GM21360 (cell line): ENCODE results near the gene TTLL10.
"Not testable (repeated sequence)": the region's sequence is repeated elsewhere in the genome, so short reads cannot be mapped to it uniquely, and the experiment has no call there.

ENCODE experiments used
- ATAC-seq: cut with Tn5 transposase; IDR thresholded peaks from one replicate; pipeline ENCODE4 v1.9.1; 2021; ENCODE audit warnings: mild to moderate bottlenecking, moderate library complexity; ENCODE audit not compliant: unreplicated experiment

Gene TTLL10

DNA sequence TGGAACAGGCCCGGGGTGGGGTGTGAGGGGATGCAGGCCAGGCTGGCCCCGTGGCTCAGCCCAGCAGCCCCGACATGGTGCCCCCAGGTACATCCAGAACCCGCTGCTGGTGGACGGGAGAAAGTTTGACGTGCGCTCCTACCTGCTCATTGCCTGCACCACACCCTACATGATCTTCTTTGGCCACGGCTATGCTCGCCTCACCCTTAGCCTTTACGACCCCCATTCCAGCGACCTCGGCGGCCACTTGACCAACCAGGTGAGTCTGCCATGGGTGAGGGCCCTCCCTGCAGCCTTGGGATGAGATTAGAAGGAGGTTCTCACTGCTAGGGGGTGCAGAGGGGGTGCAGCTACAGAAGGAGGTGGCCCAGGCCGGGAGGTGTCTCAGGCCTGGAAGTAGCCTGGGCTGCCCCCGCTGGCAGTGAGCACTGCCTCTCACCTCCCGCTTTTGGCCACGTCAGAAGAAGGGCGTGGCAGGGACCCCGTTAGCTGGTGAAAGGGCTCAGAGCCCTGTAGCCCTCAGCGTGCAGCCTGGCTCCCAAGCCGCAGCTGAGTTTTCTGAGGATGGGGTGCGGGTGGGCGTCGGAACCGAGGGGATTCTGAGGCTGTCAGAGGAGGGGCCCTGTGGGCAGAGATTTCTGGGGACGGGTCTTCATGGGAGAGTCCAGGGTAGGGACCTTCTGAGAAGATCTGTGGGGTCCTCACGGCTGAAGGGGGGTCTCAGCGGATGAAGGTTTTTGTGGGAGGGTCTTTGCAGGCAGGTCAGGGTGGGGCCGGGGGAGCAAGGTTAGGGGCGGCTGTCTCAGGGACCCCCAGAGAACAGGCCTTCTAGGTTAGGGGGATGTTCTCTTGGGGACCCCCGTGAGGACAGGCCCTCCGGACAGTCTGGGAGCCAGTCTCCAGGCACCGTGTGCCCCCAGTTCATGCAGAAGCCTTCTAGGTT, 10.4 kb downstream of the TTLL10 start:
- ATAC-seq, result no peak

DNA sequence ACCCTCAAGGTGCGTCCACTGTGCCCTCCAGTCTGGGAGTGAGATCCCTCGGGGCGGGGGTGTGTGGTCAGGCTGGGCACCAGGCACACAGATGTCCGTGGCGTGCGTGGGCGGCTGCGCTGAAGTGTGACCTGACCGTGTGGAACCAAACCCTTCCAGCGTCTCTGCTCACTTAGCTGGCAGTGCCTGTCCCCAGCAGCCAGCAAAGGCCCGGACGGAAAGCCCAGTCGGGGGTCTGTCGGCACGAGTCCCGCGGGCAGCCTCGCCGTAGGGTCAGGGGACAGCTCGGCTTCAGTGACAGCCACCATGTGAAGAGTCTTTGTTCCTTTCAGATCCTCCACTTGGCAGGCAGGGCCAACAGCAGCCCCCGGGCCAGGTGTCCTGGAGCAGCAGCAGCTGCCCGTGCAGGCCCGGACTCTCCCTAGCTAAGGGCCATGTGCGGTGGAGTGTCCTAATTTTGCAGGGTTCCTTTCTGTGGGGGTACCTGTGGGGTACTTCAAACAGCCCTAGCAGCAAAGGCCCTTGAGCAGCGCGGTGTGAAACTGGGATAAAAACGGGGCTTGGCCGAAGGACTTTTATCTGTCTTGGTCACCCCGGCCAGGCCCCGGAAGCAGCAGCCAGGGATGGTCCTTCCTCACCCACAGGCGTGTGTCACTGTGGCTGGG, 11.6 kb downstream of the TTLL10 start:
- ATAC-seq, result no peak

GRCh38 chr1:1187938-1188337, 14.3 kb downstream of the TTLL10 start:
- no peak for ATAC-seq

- no peak for ATAC-seq
Observed at GRCh38 chr1:1189111-1189510, 15.4 kb downstream of the TTLL10 start.

GRCh38 chr1:1191734-1192133, 18.1 kb downstream of the TTLL10 start:
- ATAC-seq, result no peak

DNA sequence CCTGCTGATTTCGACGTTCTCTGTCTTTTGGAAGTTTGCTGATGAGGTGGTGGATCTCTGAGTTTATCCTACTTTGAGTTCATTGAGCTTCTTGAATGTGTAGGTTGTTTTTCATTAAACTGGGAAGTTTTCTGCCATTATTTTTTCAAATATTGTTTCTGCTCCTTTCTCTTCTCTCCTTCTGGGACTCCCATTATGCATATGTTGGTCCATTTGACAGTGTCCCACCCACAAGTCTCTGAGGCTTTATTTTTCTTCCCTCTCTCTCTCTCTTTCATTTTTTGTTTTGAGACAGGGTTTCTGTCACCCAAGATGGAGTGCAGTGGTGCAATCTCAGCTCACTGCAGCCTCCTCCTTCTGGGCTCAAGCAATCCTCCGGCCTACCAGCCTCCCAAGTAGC, 21.0 kb downstream of the TTLL10 start:
- no peak for ATAC-seq

DNA sequence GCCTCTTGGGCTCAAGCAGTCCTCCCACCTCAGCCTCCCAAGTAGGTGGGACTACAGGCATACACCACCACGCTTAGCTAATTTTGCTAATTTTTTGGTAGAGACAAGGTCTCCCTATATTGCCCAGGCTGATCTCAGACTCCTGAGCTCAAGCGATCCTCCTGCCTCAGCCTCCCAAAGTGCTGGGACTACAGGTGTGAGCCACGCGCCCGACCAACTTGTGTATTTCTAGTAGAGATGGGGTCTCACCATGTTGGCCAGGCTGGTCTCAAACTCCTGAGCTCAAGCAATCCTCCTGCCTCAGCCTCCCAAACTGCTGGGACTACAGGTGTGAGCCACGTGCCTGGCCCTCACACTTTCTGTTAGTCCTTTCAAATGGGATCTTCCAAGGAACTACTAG, 22.0 kb downstream of the TTLL10 start:
- not testable (repeated sequence) for ATAC-seq

- no peak for ATAC-seq
Observed at GRCh38 chr1:1196431-1197187, 22.9 kb downstream of the TTLL10 start.

- no peak for ATAC-seq
Observed at GRCh38 chr1:1197188-1197500, 23.5 kb downstream of the TTLL10 start.

DNA sequence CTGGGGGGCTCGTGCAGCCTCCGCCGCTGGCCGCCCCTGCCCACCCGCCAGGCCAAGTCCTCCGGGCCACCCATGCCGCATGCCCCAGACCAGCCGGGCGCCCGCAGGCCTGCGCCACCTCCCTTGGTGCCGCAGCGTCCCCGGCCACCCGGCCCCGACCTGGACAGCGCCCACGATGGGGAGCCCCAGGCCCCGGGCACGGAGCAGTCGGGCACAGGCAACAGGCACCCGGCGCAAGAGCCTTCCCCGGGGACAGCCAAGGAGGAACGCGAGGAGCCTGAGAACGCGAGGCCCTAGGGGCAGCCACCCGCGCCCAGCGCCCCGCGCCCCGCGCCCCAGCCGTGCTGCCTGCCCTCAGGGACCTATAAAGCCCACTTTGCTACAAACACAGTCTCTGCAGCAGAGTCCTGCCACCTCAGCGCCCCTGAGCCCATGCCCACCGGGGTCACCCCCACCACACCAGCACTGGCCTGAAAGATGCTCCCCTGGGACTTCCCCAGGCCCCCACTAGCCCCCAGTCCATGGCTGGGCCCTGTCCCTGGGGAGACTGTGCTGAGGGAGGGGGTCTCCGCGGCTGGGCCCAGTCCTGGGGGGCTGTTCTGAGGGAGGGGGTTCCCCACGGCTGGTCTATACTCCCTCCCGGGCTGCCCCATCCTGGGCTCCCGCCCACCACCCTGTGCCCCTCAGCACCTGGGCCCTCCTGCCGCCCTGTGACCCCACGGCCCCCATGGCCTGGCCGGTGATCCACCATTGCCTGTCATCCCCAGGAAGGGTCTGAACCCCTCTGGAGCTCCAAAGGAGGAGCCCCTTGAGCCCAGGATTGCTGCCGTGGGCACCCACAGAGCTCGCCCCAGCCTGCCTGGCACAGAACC, 24.1 kb downstream of the TTLL10 start:
- no peak for ATAC-seq

- no peak for ATAC-seq
Observed at GRCh38 chr1:1198423-1199140, 24.9 kb downstream of the TTLL10 start.

DNA sequence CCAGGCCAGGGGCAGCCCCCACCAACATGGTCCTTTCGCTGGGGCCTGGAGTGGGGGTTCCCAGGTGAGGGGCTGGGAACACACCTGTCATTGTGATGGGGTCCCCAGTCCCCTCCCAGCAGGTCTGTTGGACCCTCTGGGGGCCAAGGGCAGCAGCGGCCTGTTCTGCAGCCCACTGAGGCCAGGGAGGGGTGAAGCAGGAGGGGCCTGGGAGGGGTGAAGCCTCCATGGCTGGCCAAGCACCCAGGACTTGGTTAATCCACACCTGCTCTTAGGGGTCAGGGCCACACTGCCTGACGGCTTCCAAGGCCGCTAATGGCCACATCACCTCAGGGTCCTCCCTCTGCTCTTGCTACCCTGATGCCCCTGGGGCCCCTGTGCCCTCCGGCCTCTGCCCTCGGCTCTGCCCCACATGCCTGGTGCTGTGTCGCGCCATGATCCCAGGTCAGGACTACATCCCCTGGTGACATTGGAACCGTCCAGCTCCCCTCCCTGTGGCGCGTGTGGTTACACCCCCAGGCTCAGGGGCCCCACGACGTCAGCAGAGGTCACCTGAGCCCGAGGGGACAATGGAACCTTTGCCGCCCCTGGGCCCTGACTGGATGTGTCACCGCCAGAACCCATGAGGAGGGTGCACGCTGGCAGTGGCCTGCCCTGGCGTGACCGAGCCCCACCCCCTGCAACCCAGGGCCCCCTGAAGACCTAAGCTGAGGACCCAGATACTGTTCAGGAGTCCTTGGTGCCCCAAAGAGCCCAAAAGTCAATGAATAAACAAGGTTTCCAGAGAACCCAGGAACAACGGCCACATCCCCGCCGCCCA, 25.7 kb downstream of the TTLL10 start:
- ATAC-seq, result no peak

- no peak for ATAC-seq
Observed at GRCh38 chr1:1199961-1200875, 26.5 kb downstream of the TTLL10 start.

GRCh38 chr1:1200876-1201810, 27.5 kb downstream of the TTLL10 start:
- ATAC-seq, result peak; percentile 54

DNA sequence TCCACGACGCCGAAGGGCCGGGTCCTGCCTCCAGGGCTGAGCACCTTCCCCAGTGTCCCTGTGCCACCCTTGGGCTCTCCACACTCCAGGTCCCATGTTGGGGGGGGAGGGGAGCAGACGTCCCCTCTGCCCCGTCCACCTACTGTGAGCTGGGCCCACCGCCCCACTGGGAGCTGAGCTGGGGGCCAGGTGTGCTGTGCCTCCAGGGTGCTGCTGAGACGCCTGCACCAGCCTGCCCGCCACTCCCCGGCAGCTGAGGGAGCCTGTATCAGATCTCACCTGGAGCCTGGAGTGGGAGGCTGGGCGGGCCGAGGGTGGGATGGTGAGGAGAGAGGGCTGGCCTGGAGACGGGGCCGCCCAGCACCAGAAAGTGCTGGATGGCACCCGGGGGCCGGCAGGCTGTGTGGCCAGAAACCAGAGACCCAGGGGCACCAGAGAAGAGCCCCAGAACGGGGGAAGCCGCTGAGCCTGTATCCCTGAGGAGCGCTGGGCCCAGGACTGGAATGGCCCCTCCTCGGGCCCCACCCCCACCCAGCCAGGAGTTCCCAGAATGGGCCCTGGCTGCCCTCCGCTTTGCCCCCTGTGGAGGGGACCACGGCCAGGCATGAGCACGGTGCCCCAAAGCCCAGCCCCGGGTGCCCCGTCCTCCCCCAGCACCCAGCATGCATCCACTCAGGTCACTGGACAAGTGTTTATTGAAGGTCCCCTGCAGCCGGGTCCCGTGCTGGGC, 29.3 kb downstream of the TTLL10 start:
- ATAC-seq, result no peak
